ENCODE data around the gene XRCC3. TPM values are rescaled to one million over a fixed set of nuclear protein-coding genes. Genes with fewer than 3 reads are reported as not detected.
"Not testable (repeated sequence)": the region's sequence is repeated elsewhere in the genome, so short reads cannot be mapped to it uniquely, and the experiment has no call there.

Gene XRCC3
- total RNA-seq, 1 donor from 2014 or later = 6.1 TPM

DNA sequence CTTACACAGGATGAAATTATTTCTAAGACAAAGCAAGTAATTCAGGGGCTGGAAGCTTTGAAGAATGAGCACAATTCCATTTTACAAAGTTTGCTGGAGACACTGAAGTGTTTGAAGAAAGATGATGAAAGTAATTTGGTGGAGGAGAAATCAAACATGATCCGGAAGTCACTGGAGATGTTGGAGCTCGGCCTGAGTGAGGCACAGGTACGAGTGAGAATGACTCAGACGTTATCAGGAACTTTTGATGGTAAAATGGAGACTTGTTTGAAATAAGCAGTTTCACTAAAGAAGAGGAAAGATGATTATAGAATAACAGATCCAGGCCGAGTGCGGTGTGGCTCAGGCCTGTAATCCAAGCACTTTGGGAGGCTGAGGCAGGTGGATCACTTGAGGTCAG, 60.6 kb downstream of the XRCC3 start:
- FAIRE-seq = no peak
- TF ChIP-seq, protein P1, sequence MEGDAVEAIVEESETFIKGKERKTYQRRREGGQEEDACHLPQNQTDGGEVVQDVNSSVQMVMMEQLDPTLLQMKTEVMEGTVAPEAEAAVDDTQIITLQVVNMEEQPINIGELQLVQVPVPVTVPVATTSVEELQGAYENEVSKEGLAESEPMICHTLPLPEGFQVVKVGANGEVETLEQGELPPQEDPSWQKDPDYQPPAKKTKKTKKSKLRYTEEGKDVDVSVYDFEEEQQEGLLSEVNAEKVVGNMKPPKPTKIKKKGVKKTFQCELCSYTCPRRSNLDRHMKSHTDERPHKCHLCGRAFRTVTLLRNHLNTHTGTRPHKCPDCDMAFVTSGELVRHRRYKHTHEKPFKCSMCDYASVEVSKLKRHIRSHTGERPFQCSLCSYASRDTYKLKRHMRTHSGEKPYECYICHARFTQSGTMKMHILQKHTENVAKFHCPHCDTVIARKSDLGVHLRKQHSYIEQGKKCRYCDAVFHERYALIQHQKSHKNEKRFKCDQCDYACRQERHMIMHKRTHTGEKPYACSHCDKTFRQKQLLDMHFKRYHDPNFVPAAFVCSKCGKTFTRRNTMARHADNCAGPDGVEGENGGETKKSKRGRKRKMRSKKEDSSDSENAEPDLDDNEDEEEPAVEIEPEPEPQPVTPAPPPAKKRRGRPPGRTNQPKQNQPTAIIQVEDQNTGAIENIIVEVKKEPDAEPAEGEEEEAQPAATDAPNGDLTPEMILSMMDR (IDR thresholded peaks at IDR 0.05; ENCODE audit: insufficient read depth, low read length, severe bottlenecking) = no peak
- Histone ChIP-seq H3K36me3 (ENCODE audit: control insufficient read depth, insufficient read depth, low read length) (peaks cover 25% of the 10 kb centered on the region), H3K27me3 (ENCODE audit: control insufficient read depth, insufficient read depth, low read length) (no peaks in the 10 kb centered on the region), H3K4me3 (ENCODE audit: low read depth, low read length) (no peak overlapping the region)
- peak; percentile 29 for DNase-seq (ENCODE audit: low read depth)

DNA sequence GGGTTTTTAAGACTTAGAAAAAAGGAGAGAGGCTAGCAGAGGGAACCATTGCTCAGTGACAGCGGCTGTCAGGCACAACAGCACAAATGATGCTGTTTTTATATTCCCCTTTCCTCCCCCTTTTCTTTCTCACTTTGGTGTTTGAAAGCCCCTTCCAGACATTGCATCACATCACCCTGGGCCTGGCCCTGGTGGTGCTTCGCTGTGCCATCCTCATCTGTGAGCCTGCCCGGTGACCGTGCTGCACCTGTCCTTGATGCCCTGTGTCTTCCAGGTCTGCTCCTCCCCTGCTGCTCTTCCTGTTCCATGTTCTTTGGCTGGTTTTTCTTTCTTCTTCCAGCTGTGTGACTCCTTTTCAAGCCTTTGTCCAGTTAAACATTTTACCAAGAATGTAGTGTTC, 61.4 kb downstream of the XRCC3 start:
- H3K4me3 ChIP-seq (ENCODE audit: low read depth, low read length) = no peak overlapping the region
- H3K36me3 ChIP-seq (ENCODE audit: control insufficient read depth, insufficient read depth, low read length) = peaks cover 23% of the 10 kb centered on the region
- no peaks in the 10 kb centered on the region for H3K27me3 ChIP-seq (ENCODE audit: control insufficient read depth, insufficient read depth, low read length)
- DNase-seq (ENCODE audit: low read depth) (no peak), FAIRE-seq (no peak)
- TF ChIP-seq, protein P1 (IDR thresholded peaks at IDR 0.05; ENCODE audit: insufficient read depth, low read length, severe bottlenecking) = no peak

DNA sequence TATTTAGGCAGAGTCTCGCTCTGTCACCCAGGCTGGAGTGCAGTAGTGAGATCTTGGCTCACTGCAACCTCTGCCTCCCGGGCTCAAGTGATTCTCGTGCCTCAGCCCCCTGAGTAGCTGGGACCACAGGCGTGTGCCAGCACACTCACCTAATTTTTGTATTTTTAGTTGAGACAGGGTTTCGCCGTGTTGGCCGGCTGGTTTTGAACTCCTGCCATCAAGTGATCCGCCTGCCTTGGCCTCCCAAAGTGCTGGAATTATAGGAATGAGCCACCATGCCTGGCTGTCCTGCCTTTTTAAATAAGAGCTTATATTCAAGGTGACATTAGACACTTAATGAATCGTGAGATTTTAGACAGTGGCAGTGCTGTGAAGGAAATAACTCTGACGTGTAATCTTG, 61.9 kb downstream of the XRCC3 start:
- H3K4me3 ChIP-seq (ENCODE audit: low read depth, low read length); DNase-seq (ENCODE audit: low read depth); FAIRE-seq; H3K27me3 ChIP-seq (ENCODE audit: control insufficient read depth, insufficient read depth, low read length): not testable (repeated sequence)
- H3K36me3 ChIP-seq (ENCODE audit: control insufficient read depth, insufficient read depth, low read length) = peaks cover 23% of the 10 kb centered on the region

DNA sequence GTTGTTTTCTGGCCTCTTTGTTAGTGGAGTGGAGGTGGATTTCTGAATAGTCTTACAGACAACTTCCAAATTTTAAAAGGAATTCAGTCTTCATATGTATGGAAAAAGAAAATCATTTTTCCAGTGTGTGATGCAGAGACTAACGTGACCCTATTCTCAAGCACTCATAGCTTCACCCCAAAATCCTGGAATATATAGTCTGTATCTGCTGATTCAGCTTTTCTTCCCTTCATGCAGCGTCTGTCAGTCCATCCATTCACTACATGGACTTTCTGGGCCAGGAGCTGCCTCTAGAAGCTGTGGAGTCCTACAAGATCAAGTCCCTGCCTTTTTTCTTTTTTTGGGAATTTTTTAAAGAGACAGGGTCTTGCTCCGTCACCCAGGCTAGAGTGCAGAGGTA, 62.4 kb downstream of the XRCC3 start:
- peaks cover 20% of the 10 kb centered on the region for H3K36me3 ChIP-seq (ENCODE audit: control insufficient read depth, insufficient read depth, low read length)
- FAIRE-seq (no peak), DNase-seq (ENCODE audit: low read depth) (no peak)
- H3K4me3 ChIP-seq (ENCODE audit: low read depth, low read length) = no peak overlapping the region
- no peaks in the 10 kb centered on the region for H3K27me3 ChIP-seq (ENCODE audit: control insufficient read depth, insufficient read depth, low read length)
- TF ChIP-seq, protein P1 (IDR thresholded peaks at IDR 0.05; ENCODE audit: insufficient read depth, low read length, severe bottlenecking) = no peak

DNA sequence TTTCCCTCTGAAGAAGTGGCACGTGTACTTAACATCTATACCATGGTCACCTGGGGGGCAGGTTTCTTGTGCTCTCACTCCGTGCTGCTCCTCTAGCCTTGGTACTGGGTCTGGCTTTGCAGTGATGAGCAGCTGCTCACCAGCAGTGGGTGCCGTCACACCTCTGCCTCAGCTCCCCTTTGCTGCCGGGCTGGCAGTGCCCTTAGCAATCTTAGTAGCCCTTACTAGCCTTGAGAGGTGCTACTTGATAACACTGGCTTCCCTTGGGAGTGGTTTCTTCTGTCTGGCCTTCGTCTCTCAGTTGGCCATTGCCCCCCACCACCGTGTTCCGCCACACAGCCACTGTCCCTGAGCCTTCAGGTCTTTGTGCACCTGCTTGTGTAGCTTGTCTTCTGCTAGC, 63.7 kb downstream of the XRCC3 start:
- no peak overlapping the region for H3K4me3 ChIP-seq (ENCODE audit: low read depth, low read length)
- H3K27me3 ChIP-seq (ENCODE audit: control insufficient read depth, insufficient read depth, low read length) = no peaks in the 10 kb centered on the region
- FAIRE-seq (no peak), DNase-seq (ENCODE audit: low read depth) (no peak)
- peaks cover 12% of the 10 kb centered on the region for H3K36me3 ChIP-seq (ENCODE audit: control insufficient read depth, insufficient read depth, low read length)
- TF ChIP-seq, protein P1 (IDR thresholded peaks at IDR 0.05; ENCODE audit: insufficient read depth, low read length, severe bottlenecking) = no peak

DNA sequence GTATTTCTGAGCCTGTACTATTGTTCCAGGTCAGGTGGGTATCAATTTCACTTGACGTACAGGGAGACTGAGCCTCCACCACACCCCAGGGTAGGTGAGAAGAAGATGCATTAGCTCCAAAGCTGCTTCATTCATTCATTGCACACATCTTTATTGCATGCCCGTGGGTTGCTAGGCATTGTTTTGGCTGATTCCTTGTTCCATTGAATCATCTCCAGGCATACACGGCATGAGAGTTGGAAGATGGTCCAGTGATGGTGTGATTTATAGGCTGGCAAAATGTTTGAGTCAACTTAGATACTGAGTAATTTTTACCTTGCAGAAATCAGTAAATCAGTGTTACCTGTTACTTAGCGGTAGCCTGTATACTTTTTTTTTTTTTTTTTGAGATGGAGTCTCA, 65.0 kb downstream of the XRCC3 start:
- TF ChIP-seq, protein P1 (IDR thresholded peaks at IDR 0.05; ENCODE audit: insufficient read depth, low read length, severe bottlenecking) = no peak
- no peak for DNase-seq (ENCODE audit: low read depth)
- FAIRE-seq = no peak

More for the DNA sequence above, 65.0 kb downstream of the XRCC3 start:
- Histone ChIP-seq H3K4me3 (ENCODE audit: low read depth, low read length) (no peak overlapping the region), H3K36me3 (ENCODE audit: control insufficient read depth, insufficient read depth, low read length) (peaks cover 6% of the 10 kb centered on the region), H3K27me3 (ENCODE audit: control insufficient read depth, insufficient read depth, low read length) (no peaks in the 10 kb centered on the region)

Data from bronchial epithelial cell (primary cell).